Kidney (tissue), 14 donors: ENCODE data around the gene SREBF1. TPM values are rescaled to one million over a fixed set of nuclear protein-coding genes. Genes with fewer than 3 reads are reported as not detected.
A peak's percentile ranks its signal among the peaks of the same experiment; 100 is the strongest.

Experiments
- DNase-seq, 5 donors: peaks; one replicate each; pipeline ENCODE4 v3.0.0-alpha.2; 2013 to 2020
- FAIRE-seq: peaks from 2 replicates; lab custom pipeline; 2012; peaks lifted over from hg19 to GRCh38; lab: Jason Lieb, UNC
- H3K27ac ChIP-seq, 2 donors: one replicate each; pipeline ENCODE4 v1.7.0; 2013; ENCODE audit warnings: low read depth in 2 of 2, low read length in 2 of 2, inconsistent platforms in 1 of 2
- H3K27me3 ChIP-seq: one replicate; pipeline ENCODE4 v1.7.1; 2013; ENCODE audit warnings: low read length, inconsistent platforms; ENCODE audit not compliant: control insufficient read depth, insufficient read depth
- H3K36me3 ChIP-seq, 3 donors: one replicate each; pipeline versions ENCODE4 v1.7.0 to v1.7.1; 2013; ENCODE audit warnings: low read length in 3 of 3, control low read depth in 1 of 3, inconsistent platforms in 1 of 3; ENCODE audit not compliant: insufficient read depth in 3 of 3, control insufficient read depth in 2 of 3
- H3K4me1 ChIP-seq, 3 donors: one replicate each; pipeline versions ENCODE4 v1.7.0 to v1.7.1; 2013; ENCODE audit warnings: low read length in 3 of 3, inconsistent platforms in 1 of 3, low read depth in 1 of 3; ENCODE audit not compliant: control insufficient read depth in 2 of 3, insufficient read depth in 2 of 3
- H3K4me3 ChIP-seq, 3 donors: one replicate each; pipeline versions ENCODE4 v1.7.0 to v1.8.1; 2013; ENCODE audit warnings: low read length in 3 of 3, control low read depth in 1 of 3, inconsistent platforms in 1 of 3
- H3K9ac ChIP-seq, 3 donors: one replicate each; pipeline versions ENCODE4 v1.7.0 to v1.7.1; 2013; ENCODE audit warnings: low read length in 3 of 3, control low read depth in 1 of 3, inconsistent platforms in 1 of 3
- H3K9me3 ChIP-seq, 3 donors: one replicate each; pipeline versions ENCODE4 v1.7.0 to v1.7.1; 2013; ENCODE audit warnings: low read length in 3 of 3, control low read depth in 1 of 3, inconsistent platforms in 1 of 3; ENCODE audit not compliant: control insufficient read depth in 2 of 3, insufficient read depth in 1 of 3
- intact Hi-C: fragments of 100-400 bp; cut with DNase I; formaldehyde crosslinking; loops from one replicate; pipeline ENCODE4 v1.11.1; 2022
- polyA plus RNA-seq: library from polyadenylated mRNA; stranded (reverse); fragments of 350-450 nt; fragmentation: Illumina TruSeq; extraction: RNeasy Lipid Tissue Mini Kit (QIAGEN cat#74804); gene quantifications from one replicate; pipeline ENCODE4 v1.2.3, GENCODE V29; 2014; ENCODE audit warnings: low read depth, low replicate concordance; ENCODE audit not compliant: insufficient read depth
- total RNA-seq: library from RNA; stranded (reverse); fragmentation: NEBNext Ultra II Directional; extraction: Animal tissue kit (Norgen Biotek cat#: 25700); gene quantifications from one replicate; pipeline ENCODE4 v1.2.1, GENCODE V29; 2021
- TF ChIP-seq, protein P1 (sequence below): IDR thresholded peaks from 3 replicates; pipeline ENCODE4 v1.5.1; 2012; ENCODE audit warnings: mild to moderate bottlenecking, moderate library complexity, borderline replicate concordance; ENCODE audit not compliant: insufficient read depth; ENCODE audit errors: extremely low read depth
- donor health status: control.
- donor health status: control.
- donor health status: control.
- donor health status: control.
- donor health status: control.
- donor health status: DM: yes; HTN: yes; CAD: no.
- donor health status: Normal renal cell carcinoma (clear cell type).

The SREBF1 gene
- total and polyA plus RNA-seq, 2 donors from 2014 or later = 37.6 to 48.3 TPM

DNA sequence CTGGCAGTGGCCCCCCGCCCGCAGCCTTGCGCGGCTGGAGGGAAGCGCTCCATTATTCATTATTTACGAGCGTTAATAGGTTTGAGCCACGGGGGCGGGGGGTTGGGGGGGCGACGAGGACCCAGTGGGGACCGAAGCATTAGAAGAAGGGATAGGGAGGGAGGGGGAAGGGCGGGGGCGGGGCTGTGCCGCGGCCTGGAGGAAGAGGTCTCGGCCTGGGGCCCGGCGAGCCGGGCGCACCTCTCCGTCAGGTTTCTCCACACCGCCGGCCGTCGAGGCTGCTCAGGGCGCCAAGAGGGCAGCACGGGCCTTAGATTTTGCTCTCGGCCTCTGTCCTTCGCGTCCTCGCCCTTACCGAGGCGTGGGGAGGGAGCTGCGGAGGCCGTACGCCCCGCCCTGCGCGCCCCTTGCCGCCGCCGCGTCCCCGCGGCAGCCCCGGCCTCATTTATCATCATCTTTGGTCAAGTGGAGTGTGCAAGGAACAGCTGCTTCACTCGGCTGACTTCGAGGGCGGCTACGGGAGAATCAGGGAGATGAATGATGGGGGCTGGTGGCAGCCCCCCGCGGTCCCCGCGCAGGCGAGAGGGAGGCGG is 54.2 kb downstream of the SREBF1 start:
- Histone ChIP-seq H3K27ac (peak overlapping the region; percentile 74 to 86), H3K4me3 (peak overlapping the region in 1 of 3 donors; percentile 46), H3K36me3 (no peaks in the 10 kb centered on the region), H3K9me3 (no peaks in the 10 kb centered on the region), H3K4me1 (peaks cover 0 to 29% (median 4%) of the 10 kb centered on the region in 3 donors), H3K9ac (peak overlapping the region in 1 of 3 donors; percentile 58), H3K27me3 (no peaks in the 10 kb centered on the region)
- FAIRE-seq (no peak), DNase-seq (peak; percentile 79 to 90 (median 84))
- intact Hi-C loops = no loop called here
- TF ChIP-seq, protein P1, sequence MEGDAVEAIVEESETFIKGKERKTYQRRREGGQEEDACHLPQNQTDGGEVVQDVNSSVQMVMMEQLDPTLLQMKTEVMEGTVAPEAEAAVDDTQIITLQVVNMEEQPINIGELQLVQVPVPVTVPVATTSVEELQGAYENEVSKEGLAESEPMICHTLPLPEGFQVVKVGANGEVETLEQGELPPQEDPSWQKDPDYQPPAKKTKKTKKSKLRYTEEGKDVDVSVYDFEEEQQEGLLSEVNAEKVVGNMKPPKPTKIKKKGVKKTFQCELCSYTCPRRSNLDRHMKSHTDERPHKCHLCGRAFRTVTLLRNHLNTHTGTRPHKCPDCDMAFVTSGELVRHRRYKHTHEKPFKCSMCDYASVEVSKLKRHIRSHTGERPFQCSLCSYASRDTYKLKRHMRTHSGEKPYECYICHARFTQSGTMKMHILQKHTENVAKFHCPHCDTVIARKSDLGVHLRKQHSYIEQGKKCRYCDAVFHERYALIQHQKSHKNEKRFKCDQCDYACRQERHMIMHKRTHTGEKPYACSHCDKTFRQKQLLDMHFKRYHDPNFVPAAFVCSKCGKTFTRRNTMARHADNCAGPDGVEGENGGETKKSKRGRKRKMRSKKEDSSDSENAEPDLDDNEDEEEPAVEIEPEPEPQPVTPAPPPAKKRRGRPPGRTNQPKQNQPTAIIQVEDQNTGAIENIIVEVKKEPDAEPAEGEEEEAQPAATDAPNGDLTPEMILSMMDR = no peak

DNA sequence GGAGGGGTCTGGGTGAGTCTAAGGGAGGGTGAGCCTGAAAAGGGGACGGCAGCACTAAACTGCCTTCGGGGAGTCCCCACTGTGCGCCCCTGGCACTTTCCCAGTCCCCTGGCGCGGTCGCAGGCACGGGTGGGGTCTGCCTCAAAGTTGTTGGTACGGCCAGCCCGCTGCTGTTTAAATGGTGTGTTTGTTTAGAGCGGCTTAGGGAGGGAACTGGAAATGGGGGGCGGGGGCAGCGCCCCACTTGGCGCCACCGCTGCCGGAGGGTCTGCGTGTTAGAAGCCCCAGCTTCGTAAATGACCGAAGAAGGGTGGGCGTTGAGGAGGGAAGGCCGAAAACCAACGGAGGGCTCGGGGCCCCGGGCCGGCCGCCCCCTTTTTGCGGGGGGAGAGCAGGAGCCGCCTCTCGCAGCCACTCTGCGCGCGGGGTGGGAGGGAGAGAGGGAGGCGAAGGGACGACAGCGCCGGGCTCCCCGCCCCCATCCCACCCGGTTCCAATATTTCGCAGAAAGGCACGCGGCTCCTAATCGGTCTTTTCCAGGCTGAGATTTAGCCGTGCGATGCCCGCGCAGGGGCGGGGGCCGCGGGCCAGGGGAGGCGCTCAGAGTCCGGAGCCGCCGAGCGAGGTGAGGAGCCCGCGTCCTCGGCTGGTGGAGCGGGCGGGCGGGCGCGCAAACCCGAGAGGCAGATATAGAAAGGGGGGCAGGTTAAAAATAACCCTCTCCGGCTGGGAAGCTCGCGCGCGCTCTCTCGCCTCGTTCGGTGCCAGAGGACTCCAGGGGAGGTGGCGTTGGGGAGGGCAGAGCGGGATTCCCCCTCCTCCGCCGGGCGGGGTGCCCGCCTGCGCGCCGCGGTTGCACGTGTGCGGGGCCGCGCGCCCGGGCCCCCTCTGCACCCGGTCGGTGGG is 54.9 kb downstream of the SREBF1 start:
- Histone ChIP-seq H3K36me3 (no peaks in the 10 kb centered on the region), H3K27me3 (no peaks in the 10 kb centered on the region), H3K9me3 (no peaks in the 10 kb centered on the region), H3K4me1 (peaks cover 0 to 29% (median 4%) of the 10 kb centered on the region in 3 donors), H3K9ac (peak overlapping the region in 2 of 3 donors; percentile 16 to 58), H3K4me3 (peak overlapping the region in 1 of 3 donors; percentile 44), H3K27ac (peak overlapping the region; percentile 82 to 85)
- FAIRE-seq (no peak), DNase-seq (peak; percentile 72 to 92 (median 85))
- intact Hi-C loops = no loop called here
- TF ChIP-seq, protein P1 = no peak

DNA sequence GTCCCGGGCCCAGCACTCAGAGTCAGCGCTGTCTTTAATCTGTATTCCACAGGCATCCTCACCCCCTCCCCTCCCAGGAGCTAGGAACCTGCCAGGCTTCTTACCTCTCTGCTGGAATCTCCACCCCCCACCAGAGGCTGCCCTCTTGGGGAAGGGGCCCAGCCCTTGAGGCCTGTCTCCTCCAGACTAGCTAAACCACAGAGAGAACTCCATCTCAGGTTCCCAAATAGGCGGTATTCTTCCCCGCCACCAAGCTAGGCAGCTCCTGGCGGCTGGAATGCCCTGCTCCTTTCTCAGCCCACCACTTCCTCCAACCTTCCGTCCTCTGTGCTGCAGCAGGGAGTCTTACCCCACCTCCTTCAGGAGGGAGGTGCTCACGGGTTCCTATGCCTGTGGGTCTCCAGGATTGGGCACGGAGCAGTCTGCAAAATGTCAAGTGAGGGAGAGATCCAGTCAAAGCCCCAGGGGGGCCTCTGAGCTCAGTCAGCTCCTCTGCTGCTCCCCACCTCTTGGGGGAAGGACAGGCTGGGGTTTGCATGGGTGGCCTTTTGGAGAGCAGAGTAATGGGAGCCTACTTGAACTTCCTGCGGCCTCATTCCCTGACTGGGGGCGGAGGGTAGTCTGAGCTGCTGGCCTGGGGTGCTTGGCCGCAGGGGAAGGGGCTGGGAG is 55.7 kb downstream of the SREBF1 start:
- TF ChIP-seq, protein P1 = no peak
- Histone ChIP-seq H3K4me3 (no peak overlapping the region), H3K36me3 (no peaks in the 10 kb centered on the region), H3K4me1 (peaks cover 0 to 29% (median 4%) of the 10 kb centered on the region in 3 donors), H3K9me3 (no peaks in the 10 kb centered on the region), H3K9ac (peak overlapping the region in 2 of 3 donors; percentile 15 to 58), H3K27ac (peak overlapping the region; percentile 82 to 85), H3K27me3 (no peaks in the 10 kb centered on the region)
- FAIRE-seq (no peak), DNase-seq (peak; percentile 78 to 91 (median 85))
- intact Hi-C loops = no loop called here
